Measurements from ENCODE around the gene ZNF74. TPM values are rescaled to one million over a fixed set of nuclear protein-coding genes. Genes with fewer than 3 reads are reported as not detected.

The ZNF74 gene
- total RNA-seq, 1 experiment from 2014 or later = 11.1 TPM

DNA sequence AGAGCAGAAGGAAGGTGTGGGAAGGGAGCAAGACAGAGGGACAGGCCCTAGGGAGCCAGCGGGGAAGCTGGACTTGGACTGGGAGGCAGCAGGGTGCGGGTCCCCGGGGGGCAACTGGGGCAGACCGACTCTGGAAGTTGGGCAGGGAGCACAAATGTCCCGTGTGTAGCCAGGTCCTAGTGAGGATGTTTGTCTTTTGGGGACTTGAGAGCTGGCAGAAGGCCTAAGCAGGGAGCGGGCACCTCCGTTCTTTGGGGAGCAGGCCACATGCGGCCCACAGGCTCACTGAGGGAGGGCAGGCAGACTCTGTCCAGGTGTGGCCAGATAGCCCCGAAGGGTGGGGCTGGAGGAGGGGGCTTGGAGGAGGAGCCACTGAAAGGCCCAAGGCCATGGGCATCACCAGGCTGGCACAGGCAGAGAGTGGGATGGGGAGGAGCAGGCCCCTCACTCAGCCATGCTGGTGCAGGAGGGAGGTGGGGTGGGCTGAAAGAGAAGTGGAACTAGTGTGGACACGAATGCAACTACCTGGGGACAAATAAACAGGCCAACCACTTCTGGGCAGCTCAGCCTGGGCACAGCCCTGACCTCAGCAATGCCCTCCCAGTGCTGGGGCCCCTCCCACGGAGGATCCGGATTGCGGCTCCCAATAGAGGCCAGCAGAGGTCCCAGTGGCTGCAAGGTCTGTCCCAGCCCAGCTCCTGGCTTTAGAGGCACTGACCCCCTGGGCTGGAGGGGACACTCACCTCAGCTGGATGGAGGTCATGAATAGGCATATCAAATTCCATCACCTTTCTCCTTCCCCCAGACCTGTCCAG, 44.9 kb downstream of the ZNF74 start:
- H3K27ac Mint-ChIP-seq (ENCODE audit: unreplicated experiment) = no peak overlapping the region
- intact Hi-C loops (cut with micrococcal nuclease; ENCODE audit: unreplicated experiment) = no loop called here
- peaks cover 56% of the 10 kb centered on the region for H3K27me3 Mint-ChIP-seq (ENCODE audit: unreplicated experiment)
- TF ChIP-seq, protein P1, sequence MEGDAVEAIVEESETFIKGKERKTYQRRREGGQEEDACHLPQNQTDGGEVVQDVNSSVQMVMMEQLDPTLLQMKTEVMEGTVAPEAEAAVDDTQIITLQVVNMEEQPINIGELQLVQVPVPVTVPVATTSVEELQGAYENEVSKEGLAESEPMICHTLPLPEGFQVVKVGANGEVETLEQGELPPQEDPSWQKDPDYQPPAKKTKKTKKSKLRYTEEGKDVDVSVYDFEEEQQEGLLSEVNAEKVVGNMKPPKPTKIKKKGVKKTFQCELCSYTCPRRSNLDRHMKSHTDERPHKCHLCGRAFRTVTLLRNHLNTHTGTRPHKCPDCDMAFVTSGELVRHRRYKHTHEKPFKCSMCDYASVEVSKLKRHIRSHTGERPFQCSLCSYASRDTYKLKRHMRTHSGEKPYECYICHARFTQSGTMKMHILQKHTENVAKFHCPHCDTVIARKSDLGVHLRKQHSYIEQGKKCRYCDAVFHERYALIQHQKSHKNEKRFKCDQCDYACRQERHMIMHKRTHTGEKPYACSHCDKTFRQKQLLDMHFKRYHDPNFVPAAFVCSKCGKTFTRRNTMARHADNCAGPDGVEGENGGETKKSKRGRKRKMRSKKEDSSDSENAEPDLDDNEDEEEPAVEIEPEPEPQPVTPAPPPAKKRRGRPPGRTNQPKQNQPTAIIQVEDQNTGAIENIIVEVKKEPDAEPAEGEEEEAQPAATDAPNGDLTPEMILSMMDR (IDR thresholded peaks at IDR 0.05; ENCODE audit: unreplicated experiment) = no peak
- H3K4me1 Mint-ChIP-seq (ENCODE audit: low read depth, unreplicated experiment) = peaks cover 9% of the 10 kb centered on the region
- H3K36me3 Mint-ChIP-seq (ENCODE audit: insufficient read depth, unreplicated experiment) = peaks cover 15% of the 10 kb centered on the region
- no peak for DNase-seq
- CTCF ChIA-PET = no interaction called here
- no peaks in the 10 kb centered on the region for H3K9me3 Mint-ChIP-seq (ENCODE audit: low read depth, unreplicated experiment)
- no peak overlapping the region for H3K4me3 Mint-ChIP-seq (ENCODE audit: low read depth, unreplicated experiment)
- no TSS peak for BruUV-seq (replicated peaks)

DNA sequence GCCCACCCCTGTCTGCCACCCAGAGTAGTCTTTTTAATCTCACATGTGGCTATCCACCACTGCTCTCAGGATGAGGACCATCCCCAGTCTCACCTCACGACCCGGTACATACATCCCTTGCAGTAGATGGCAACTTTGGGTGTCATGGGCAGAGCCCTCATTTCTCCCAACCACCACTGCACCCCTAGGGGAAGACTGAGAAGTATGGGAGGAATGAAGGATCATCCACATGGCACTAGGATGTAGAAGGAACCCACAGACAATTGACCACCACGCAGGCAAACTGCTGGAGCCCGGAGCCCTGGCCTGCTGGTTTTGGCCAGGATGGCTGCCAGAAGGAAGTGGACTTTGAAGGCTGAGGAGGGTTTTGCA, 45.6 kb downstream of the ZNF74 start:
- intact Hi-C loops (cut with micrococcal nuclease; ENCODE audit: unreplicated experiment) = no loop called here
- peaks cover 50% of the 10 kb centered on the region for H3K27me3 Mint-ChIP-seq (ENCODE audit: unreplicated experiment)
- no peak overlapping the region for H3K4me3 Mint-ChIP-seq (ENCODE audit: low read depth, unreplicated experiment)
- CTCF ChIA-PET = no interaction called here
- no peaks in the 10 kb centered on the region for H3K9me3 Mint-ChIP-seq (ENCODE audit: low read depth, unreplicated experiment)
- H3K36me3 Mint-ChIP-seq (ENCODE audit: insufficient read depth, unreplicated experiment) = peaks cover 15% of the 10 kb centered on the region
- BruUV-seq (replicated peaks) = no TSS peak
- TF ChIP-seq, protein P1 (IDR thresholded peaks at IDR 0.05; ENCODE audit: unreplicated experiment) = no peak
- H3K27ac Mint-ChIP-seq (ENCODE audit: unreplicated experiment) = no peak overlapping the region
- no peak for DNase-seq
- peaks cover 9% of the 10 kb centered on the region for H3K4me1 Mint-ChIP-seq (ENCODE audit: low read depth, unreplicated experiment)

DNA sequence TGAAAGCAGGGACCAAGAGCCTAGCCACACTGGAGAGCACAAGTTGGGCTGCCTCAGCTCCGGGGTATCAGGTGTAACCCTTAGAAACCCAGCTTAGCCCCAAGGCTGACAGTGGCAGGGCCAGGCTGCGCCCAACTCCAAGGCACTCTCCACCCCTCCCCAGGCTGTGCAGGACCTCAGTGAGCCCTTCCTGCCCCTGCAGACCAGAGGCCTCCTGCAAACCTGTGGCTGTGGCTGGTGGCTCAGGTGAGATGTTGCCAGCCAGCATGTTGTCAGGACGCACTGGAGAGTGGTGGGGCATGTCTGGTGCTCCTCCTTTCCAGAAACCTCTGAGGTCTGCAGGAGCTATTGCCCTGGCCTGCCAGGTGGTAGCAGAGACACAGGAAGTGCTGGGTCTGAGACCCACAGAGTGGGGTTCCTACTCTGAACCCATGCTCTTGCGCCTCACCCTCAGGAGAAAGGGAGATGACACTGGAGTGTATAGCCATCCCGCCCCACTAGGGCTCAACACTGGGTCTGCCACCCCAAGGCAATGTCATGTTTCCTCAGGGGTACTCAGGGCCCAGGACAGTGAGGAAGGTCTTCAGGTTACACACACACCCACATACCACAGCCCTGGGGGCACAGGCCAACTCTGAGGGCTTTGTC, 46.1 kb downstream of the ZNF74 start:
- BruUV-seq (replicated peaks) = no TSS peak
- peaks cover 45% of the 10 kb centered on the region for H3K27me3 Mint-ChIP-seq (ENCODE audit: unreplicated experiment)
- no peak overlapping the region for H3K4me3 Mint-ChIP-seq (ENCODE audit: low read depth, unreplicated experiment)
- TF ChIP-seq, protein P1 (IDR thresholded peaks at IDR 0.05; ENCODE audit: unreplicated experiment) = no peak
- H3K9me3 Mint-ChIP-seq (ENCODE audit: low read depth, unreplicated experiment) = no peaks in the 10 kb centered on the region
- no peak overlapping the region for H3K27ac Mint-ChIP-seq (ENCODE audit: unreplicated experiment)
- no peak for DNase-seq
- peaks cover 9% of the 10 kb centered on the region for H3K4me1 Mint-ChIP-seq (ENCODE audit: low read depth, unreplicated experiment)
- intact Hi-C loops (cut with micrococcal nuclease; ENCODE audit: unreplicated experiment) = no loop called here
- H3K36me3 Mint-ChIP-seq (ENCODE audit: insufficient read depth, unreplicated experiment) = peaks cover 15% of the 10 kb centered on the region
- CTCF ChIA-PET = no interaction called here

DNA sequence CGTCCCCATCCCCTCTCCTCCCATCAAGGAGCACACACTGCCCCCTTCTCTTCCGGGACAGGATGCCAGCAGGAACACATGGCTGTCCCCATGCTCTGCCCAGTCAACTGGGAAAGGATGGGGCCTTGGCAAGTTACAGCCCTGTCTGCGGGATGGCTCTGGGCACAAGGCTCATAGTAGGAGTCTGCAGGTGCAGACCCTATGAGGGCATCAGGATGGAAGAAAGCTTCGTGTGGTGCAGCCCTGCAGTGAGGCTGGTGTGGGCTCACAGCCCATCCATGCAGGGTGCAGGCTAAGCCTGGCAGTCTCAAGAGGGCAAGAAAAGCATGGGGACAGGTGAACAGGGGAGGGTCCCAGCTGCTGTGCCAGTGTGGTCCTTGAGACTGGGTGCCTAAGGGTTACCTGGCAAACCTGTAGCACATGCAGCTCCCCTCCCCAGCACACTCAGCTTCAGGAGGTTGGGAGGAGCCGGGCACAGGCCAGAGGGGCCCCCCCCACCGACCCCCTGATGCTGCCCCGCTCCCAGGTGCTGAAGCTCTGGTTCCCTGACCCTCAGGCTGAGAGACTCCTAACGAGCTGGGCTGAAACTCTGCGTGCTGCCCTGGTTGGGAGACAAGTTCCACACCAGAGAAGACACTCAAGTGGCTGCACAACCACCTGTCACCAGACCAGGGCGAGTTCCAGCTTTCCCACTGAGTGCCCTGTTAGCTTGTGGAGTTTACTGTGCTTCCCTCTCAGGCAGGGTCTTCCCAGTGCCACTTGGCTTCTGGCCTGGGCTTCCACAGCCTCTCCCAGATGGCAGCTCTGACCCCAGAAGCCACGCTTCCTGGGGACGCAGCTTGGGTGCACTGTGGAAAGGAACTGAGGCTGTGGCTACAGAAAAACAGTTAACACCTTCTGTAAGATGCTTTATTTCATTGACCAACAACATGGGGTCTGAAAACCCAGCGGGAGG, 47.0 kb downstream of the ZNF74 start:
- intact Hi-C loops (cut with micrococcal nuclease; ENCODE audit: unreplicated experiment) = no loop called here
- no peak for DNase-seq
- H3K36me3 Mint-ChIP-seq (ENCODE audit: insufficient read depth, unreplicated experiment) = peaks cover 15% of the 10 kb centered on the region
- no peak overlapping the region for H3K27ac Mint-ChIP-seq (ENCODE audit: unreplicated experiment)
- BruUV-seq (replicated peaks) = no TSS peak
- H3K4me3 Mint-ChIP-seq (ENCODE audit: low read depth, unreplicated experiment) = no peak overlapping the region
- CTCF ChIA-PET = no interaction called here
- H3K4me1 Mint-ChIP-seq (ENCODE audit: low read depth, unreplicated experiment) = peaks cover 9% of the 10 kb centered on the region
- H3K27me3 Mint-ChIP-seq (ENCODE audit: unreplicated experiment) = peaks cover 36% of the 10 kb centered on the region
- no peaks in the 10 kb centered on the region for H3K9me3 Mint-ChIP-seq (ENCODE audit: low read depth, unreplicated experiment)
- TF ChIP-seq, protein P1 (IDR thresholded peaks at IDR 0.05; ENCODE audit: unreplicated experiment) = no peak
